ENCODE data around the gene CHCHD3. TPM values are rescaled to one million over a fixed set of nuclear protein-coding genes. Genes with fewer than 3 reads are reported as not detected.

The CHCHD3 gene
- total and polyA plus RNA-seq, 9 of the 15 experiments (the other 6 are each of a cell fraction or from before 2014, with no cell fraction given): 66.2 to 279 (median 204) TPM

DNA sequence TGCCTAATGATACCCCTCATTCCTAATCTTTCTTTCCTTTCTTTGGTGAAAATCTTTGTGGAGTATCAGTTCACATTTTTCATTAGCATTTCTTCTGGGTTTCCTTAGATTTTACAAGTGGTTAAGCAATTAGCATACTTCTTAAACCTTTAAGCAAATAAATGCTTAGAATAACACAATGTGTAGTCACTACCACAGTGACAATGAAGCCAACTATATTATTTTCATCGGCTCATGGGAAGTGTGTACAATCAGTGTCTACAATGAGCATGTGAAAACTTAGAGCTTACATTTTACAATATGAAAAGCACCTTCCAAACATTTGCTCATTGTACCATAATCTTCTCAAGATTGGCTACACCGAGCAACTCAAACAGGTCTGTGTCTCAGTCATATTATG, 329.5 kb downstream of the CHCHD3 start:
- no TSS peak for BruUV-seq (replicated peaks)
- H3K9me1 ChIP-seq (ENCODE audit: control insufficient read depth, insufficient read depth, low read length): no peaks in the 10 kb centered on the region
- ChIA-PET CTCF (ENCODE audit: low intra/inter-chr PET ratio) (no interaction called here), POLR2A (interaction anchor here (0.8 kb wide), 1 partner anchor 18 kb away, joined by 3 read pairs; no protein-coding TSS in a partner anchor)
- no peak overlapping the region for H3K27ac ChIP-seq (ENCODE audit: extremely low read depth, low read depth, low read length)
- H2AFZ ChIP-seq (ENCODE audit: low read depth, low read length): no peak overlapping the region
- intact Hi-C loops (cut with micrococcal nuclease): no loop called here
- H3K36me3 ChIP-seq (ENCODE audit: control insufficient read depth, insufficient read depth, low read length): no peaks in the 10 kb centered on the region
- no peaks in the 10 kb centered on the region for H3K9me3 ChIP-seq (replicated peaks; ENCODE audit: control insufficient read depth, insufficient read depth, low read depth, low read length)
- FAIRE-seq (peak; percentile 84), ATAC-seq (no peak), DNase-seq (ENCODE audit: extremely low read depth in 1 of 4, low spot score in 3 of 4) (no peak)
- H3K79me2 ChIP-seq (ENCODE audit: control insufficient read depth, insufficient read depth, low read length): no peaks in the 10 kb centered on the region
- in situ Hi-C loops (cut with MboI): no loop called here
- H3K4me3 ChIP-seq: no peak overlapping the region
- peaks cover 34 to 57% of the 10 kb centered on the region in 2 experiments for H3K27me3 ChIP-seq (ENCODE audit: control insufficient read depth in 2 of 2, insufficient read depth in 2 of 2, low read length in 2 of 2)
- no peaks in the 10 kb centered on the region; the same call in 1 of the 2 replicates for H4K20me1 ChIP-seq (replicated peaks; ENCODE audit: control insufficient read depth, insufficient read depth, low read length)
- no peak overlapping the region for H3K4me2 ChIP-seq (ENCODE audit: insufficient read depth, low read length)
- H3K4me1 ChIP-seq (replicated peaks in 1 of 2; ENCODE audit: control insufficient read depth in 2 of 2, insufficient read depth in 2 of 2, low read length in 2 of 2): no peaks in the 10 kb centered on the region
- 0% methylated on average over 2 of the region's 2 CpGs for WGBS (ENCODE audit: insufficient coverage, low coverage, missing lambda C conversion rate)
- H3K9ac ChIP-seq (ENCODE audit: insufficient read depth in 1 of 2, low read depth in 2 of 2, low read length in 2 of 2): no peak overlapping the region
- no peak for TF ChIP-seq HBP1 (CRISPR knock-in tag; IDR thresholded peaks at IDR 0.05)
- no peak for TF ChIP-seq RBM34 (IDR thresholded peaks at IDR 0.05; ENCODE audit: borderline replicate concordance, insufficient read depth, low read length)
- TF ChIP-seq, protein P1, sequence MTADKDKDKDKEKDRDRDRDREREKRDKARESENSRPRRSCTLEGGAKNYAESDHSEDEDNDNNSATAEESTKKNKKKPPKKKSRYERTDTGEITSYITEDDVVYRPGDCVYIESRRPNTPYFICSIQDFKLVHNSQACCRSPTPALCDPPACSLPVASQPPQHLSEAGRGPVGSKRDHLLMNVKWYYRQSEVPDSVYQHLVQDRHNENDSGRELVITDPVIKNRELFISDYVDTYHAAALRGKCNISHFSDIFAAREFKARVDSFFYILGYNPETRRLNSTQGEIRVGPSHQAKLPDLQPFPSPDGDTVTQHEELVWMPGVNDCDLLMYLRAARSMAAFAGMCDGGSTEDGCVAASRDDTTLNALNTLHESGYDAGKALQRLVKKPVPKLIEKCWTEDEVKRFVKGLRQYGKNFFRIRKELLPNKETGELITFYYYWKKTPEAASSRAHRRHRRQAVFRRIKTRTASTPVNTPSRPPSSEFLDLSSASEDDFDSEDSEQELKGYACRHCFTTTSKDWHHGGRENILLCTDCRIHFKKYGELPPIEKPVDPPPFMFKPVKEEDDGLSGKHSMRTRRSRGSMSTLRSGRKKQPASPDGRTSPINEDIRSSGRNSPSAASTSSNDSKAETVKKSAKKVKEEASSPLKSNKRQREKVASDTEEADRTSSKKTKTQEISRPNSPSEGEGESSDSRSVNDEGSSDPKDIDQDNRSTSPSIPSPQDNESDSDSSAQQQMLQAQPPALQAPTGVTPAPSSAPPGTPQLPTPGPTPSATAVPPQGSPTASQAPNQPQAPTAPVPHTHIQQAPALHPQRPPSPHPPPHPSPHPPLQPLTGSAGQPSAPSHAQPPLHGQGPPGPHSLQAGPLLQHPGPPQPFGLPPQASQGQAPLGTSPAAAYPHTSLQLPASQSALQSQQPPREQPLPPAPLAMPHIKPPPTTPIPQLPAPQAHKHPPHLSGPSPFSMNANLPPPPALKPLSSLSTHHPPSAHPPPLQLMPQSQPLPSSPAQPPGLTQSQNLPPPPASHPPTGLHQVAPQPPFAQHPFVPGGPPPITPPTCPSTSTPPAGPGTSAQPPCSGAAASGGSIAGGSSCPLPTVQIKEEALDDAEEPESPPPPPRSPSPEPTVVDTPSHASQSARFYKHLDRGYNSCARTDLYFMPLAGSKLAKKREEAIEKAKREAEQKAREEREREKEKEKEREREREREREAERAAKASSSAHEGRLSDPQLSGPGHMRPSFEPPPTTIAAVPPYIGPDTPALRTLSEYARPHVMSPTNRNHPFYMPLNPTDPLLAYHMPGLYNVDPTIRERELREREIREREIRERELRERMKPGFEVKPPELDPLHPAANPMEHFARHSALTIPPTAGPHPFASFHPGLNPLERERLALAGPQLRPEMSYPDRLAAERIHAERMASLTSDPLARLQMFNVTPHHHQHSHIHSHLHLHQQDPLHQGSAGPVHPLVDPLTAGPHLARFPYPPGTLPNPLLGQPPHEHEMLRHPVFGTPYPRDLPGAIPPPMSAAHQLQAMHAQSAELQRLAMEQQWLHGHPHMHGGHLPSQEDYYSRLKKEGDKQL (CRISPR knock-in tag; IDR thresholded peaks at IDR 0.05; ENCODE audit: borderline replicate concordance): no peak
- TF ChIP-seq TSC22D4 (tag; IDR thresholded peaks at IDR 0.05): no peak
- no peak for TF ChIP-seq SIX5 (IDR thresholded peaks at IDR 0.05; ENCODE audit: borderline replicate concordance in 1 of 2, insufficient read depth in 1 of 2, low read depth in 1 of 2, low read length in 2 of 2)
- no peak for TF ChIP-seq NCOA2 (IDR thresholded peaks at IDR 0.05; ENCODE audit: partially characterized antibody in 2 of 2)
- TF ChIP-seq XRCC4 (IDR thresholded peaks at IDR 0.05; ENCODE audit: extremely low read depth, insufficient read depth, insufficient read length): no peak
- TF ChIP-seq CAMTA2 (CRISPR knock-in tag; conservative IDR thresholded peaks at IDR 0.05): no peak
- TF ChIP-seq TCF7L2 (IDR thresholded peaks at IDR 0.05; ENCODE audit: low read depth, low read length): no peak
- no peak for TF ChIP-seq ZNF655 (CRISPR knock-in tag; IDR thresholded peaks at IDR 0.05)
- TF ChIP-seq, protein P2, sequence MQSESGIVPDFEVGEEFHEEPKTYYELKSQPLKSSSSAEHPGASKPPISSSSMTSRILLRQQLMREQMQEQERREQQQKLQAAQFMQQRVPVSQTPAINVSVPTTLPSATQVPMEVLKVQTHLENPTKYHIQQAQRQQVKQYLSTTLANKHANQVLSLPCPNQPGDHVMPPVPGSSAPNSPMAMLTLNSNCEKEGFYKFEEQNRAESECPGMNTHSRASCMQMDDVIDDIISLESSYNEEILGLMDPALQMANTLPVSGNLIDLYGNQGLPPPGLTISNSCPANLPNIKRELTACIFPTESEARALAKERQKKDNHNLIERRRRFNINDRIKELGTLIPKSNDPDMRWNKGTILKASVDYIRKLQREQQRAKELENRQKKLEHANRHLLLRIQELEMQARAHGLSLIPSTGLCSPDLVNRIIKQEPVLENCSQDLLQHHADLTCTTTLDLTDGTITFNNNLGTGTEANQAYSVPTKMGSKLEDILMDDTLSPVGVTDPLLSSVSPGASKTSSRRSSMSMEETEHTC (IDR thresholded peaks at IDR 0.05): no peak

Data from K562 (cell line).